HG03460 (cell line): ENCODE measurements around the gene PLPP7.

ENCODE experiments used
- ATAC-seq: cut with Tn5 transposase; IDR thresholded peaks from one replicate; pipeline ENCODE4 v1.9.1; 2021; ENCODE audit not compliant: unreplicated experiment

The PLPP7 gene

GRCh38 chr9:131303381-131304321 lies 14.1 kb downstream of the PLPP7 start:
- no peak for ATAC-seq

- ATAC-seq, result no peak
These were observed 15.3 kb downstream of the PLPP7 start for GRCh38 chr9:131304676-131305355.

- no peak for ATAC-seq
These were observed 17.0 kb downstream of the PLPP7 start for GRCh38 chr9:131306397-131307004.

GRCh38 chr9:131307974-131308373 lies 18.5 kb downstream of the PLPP7 start:
- ATAC-seq, result no peak

- ATAC-seq, result no peak
These were observed 18.9 kb downstream of the PLPP7 start for GRCh38 chr9:131308452-131308851.

DNA sequence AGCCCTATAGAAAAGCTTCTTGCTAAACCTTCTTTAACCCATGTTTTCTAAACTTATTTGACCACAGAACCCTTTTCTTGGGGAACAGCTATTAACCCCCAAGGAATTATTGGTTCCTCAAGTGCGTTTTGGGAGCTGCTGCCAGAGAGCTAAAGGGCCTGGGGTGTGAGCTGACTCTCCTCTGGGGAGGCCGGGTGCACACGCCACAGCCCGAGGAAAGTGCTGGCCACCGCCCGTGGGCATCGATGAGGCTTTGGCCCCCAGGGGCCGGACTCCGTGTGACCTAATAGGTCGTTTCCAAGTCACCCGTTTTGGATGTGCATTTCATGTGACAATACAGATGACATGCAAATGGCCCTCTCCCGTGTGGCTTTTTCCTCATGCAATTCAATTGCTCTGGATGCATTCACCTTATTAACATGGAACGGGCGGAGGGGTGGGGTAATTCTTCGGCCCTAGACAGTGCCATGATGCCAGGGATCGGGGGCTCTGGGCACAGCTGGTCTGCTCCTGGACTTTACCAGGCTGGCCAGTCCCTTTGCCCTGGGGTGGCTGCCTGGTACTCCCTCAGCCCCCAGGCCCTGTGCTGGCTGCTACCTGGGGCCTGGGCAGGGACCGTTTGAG lies 19.5 kb downstream of the PLPP7 start:
- ATAC-seq, result no peak

- ATAC-seq, result no peak
These were observed 20.2 kb downstream of the PLPP7 start for GRCh38 chr9:131309530-131310276.

DNA sequence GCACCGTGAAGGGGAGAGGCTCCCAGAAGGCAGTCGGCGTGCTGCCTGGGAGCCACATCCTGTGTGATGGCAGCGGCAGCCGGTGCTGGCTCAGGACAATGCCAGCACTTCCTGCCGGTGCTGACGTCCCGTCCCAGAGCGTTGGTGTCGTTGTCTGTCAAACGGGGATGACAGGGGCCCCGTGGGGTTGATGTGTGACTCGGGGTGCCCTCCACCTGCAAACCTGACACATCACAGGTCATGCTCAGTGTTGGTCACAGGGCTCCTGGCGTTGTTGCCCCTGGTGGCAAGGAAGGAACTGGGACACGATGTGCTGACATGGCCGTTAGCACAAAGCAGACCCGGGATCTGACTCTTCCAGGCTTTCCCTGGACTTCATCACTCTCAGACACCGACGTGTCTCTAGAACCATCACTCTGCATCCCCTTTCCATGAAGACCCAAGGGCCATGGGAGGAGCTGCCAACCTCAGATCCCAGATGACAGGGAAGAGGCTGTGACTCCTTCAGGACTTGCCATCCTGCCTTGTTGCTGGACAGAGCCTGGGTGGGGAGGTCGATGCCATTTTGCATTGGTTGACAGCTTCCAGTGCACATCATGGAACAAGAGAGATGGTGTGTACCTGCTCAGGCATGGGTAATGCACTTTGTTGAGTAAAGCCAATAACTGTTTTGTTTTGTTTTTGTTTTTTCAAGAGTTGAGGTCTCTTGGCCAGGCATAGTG lies 21.5 kb downstream of the PLPP7 start:
- ATAC-seq, result no peak

- ATAC-seq, result no peak
These were observed 22.7 kb downstream of the PLPP7 start for GRCh38 chr9:131312246-131312645.

- no peak for ATAC-seq
These were observed 23.6 kb downstream of the PLPP7 start for GRCh38 chr9:131312822-131313770.

GRCh38 chr9:131318231-131319085 lies 28.9 kb downstream of the PLPP7 start:
- no peak for ATAC-seq

DNA sequence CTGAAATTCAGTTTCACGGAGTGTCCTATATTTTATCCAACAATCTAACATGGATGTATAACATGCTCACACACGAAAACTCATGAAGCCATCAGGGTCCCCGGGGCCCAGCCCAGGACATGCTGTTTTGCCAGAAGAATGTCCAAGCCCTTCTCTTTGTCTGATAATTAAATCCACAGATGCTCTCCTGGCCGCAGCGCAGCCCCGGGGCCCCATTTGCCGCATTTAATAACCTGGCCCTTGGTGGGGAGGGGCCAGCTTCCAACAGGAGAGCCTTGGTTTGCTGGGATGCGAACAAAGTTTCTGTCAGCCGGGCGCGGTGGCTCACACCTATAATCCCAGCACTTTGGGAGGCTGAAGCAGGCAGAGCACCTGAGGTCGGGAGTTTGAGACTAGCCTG lies 30.0 kb downstream of the PLPP7 start:
- no peak for ATAC-seq

DNA sequence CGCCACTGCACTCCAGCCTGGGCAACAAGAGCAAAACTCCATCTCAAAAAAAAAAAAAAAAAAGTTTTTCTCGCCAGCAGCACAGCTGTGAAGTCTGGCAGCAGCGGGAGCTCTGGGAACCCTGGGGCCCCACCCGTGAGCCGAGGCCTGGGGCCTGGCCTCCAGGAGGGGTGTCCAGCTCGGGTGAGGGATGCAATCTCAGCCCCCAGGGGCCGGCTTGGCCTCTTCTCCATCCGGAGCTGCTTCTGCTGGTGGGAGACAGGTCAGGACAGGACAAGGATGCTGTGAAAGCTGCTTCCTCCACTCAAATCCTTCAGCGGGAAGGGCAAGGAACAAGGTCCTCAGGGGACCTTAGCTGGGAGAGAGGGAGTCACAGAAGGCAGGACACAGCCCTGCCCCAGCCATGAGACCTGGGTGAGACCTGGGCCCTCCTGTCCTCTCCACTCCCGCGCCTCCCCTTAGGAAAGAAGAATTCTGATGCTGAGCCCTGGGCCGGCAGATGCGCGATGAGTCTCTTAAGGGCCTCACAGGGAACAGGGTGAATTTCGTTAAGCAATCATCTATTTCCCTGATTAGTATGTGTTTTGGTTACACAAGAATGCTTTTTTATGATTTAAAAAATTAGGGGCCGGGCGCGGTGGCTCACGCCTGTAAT lies 30.6 kb downstream of the PLPP7 start:
- ATAC-seq, result no peak

DNA sequence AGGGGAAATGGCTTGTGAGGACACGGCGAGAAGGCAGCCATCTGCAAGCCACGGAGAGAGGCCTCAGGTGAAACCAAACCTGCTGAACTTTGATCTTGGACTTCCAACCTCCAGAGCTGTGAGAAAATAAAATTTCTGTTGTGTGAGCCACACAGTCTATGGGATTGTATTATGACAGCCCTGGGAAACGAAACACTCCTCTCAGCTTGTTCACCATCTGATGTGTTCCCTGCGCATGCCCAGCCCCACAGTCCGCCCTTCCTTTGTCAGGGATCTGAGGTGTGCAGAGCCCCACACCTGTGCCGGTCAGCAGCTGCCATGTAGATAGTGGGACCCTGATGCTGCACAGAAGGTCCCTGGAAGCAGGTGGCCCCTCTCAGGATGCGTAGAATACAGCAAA lies 34.1 kb downstream of the PLPP7 start:
- ATAC-seq, result no peak

DNA sequence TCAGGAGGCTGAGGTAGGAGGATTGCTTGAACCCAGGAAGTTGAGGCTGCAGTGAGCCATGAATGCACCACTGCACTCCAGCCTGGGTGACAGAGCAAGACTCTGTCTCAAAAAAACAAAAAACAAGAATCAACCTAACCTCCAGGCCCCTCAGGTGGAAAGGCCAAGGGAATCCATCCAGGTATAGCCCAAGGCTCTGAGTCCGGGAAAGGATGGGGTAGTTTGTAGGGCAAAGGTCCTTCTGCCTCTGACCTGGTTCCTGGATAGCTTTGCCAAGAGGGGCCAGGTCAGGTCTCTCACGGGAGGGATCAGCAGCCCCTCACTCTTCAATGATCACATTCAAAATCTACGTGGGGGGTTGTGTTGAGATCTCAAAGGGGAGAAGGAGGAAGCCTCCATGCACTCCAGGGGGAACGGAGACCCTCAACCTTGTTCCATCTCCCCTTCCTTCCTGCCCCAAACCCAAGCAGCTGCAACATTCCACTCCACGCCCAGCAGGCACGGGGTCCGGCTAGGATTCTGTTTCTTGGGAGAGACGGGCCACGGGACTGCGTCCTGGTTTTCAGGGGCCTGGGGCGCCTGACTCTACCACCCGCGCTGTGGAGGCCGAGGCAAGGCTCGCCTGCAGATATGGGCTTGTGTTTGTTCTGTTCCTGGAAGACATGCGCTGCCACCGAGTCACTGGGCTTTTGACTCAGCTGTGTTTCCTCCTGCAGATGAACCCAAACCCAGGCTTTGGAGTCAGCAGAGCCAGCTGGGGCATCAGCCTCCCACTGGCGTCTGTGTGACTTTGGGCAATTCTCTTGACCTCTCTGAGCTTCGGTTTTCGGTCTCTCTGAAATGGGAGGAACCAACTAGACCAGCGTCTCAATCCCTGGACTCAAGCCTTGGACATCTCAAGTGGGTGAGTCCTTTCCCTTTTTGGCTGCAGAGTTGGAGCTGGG lies 35.5 kb downstream of the PLPP7 start:
- ATAC-seq, result no peak

GRCh38 chr9:131329241-131329641 lies 39.7 kb downstream of the PLPP7 start:
- ATAC-seq, result no peak
